Left forelimb (tissue), 1 donor: Measurements from ENCODE around the gene ERICH2.
"Not testable (repeated sequence)": the region's sequence is repeated elsewhere in the genome, so short reads cannot be mapped to it uniquely, and the experiment has no call there.

Source experiments
- DNase-seq: peaks from one replicate; pipeline ENCODE4 v3.0.0-alpha.2; 2018; ENCODE audit warnings: low spot score

The ERICH2 gene, protein sequence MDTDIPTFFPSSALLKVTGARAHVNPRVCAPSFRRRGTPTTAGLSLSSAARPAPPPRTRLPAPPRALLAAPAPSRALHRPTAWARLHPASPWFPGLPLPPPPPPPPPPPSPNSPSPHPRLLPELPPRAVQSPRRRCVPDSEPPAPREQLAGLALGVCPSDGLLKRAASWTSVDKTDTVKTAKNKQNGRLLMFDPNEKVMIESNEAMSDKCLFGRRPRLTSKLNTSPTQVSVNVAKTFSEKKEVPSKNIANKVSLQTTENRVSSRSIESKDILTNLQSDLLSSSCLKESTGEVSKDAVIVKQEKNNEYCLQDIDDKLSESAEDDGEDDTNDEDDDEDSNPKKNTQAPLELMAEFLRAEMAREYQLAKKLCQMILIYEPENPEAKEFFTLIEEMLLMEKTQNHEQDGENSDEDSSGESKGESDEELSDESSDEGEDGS

DNA sequence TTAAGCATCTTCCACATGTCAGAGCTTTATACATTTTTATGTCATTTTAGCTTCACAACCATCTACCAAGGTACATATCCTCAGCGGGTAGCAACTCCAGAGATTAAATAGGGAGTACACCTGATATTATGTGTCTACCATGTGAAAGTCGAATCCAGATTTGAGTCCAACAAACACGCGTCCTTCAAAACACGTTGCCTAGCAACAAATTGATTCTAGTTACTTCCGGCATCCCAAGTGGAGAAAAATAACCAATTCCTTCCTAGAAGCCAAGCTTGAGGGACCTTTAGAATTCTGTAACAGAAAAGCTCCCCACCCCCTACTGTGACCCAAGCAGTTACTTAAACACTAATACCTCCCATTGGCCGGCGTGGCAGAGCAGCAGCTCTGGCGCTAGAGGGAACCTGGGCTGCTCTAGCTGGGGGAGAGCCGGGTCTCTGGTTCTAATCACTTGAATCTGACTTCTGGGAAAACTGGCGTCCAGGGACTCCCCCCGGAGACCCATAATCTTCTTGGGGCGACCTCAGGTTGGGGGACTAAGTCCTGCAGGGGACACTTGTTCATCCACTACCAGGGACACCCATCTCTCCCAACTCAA is at the start of gene ERICH2:
Gene ERICH2, plus strand, starts transcription at position 371 of the 598 bp plus-strand sequence. CDS start 304 bp downstream, outside the sequence.
- no peak for DNase-seq

DNA sequence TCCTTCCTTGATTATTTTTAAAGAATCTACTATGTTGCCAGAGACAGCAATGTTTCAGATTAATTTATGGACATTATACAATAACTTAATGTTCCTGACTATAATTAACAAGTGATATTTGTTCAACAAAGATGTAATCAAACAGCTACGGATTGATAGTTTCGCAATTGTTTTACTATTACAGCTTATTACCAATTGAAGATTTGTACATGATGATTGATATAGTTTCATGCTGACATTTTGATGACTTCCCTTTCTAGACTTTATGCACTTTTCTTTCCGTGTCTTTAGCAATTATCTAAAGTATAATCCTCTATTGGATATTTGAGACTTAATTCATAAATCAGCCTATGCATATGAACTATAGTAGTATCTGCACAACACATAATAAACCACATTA is 48.5 kb upstream of the ERICH2 start:
- DNase-seq: no peak

DNA sequence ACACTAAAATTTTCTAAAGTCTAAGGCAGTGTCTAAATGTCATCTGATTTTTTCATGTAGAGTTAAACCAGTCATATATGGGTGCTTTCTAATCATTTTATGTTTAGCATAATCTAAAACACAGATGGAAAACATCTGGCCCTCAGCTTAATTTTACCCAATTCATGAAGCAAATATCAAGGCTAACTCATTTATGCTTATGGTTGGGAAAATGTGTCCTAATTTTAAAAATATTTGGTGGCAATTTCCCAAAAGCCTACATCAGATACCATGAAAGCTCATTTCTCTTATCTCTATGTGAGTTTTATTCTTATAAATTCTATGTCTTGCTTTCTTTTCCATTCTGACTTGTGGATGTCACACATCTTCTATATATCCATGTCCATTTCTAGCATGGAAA is 47.9 kb upstream of the ERICH2 start:
- no peak for DNase-seq

DNA sequence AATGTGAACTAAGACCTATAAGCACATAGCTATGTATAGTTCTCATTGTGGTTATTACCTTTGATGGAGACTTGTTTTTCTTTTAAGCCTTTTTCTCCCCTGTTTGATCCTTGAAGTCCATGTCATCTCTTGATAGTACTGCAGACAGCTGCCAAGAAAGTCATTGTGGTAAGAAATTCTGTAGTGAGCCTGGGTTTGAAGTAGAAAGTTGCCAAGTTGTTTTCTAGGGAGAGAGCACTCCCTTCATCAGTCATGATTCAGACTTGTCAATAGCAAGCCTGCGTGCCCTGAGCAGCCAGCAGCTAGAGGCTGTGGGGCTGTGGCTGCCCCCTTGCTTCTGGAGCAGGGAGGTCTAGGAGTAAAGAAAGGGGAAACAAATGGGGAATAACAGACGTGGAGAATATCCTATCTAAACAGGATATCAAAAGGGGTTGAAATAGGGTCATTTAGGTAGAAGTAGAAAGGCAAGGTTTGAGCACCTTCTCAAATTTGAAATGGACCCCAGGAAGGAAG is 46.7 kb upstream of the ERICH2 start:
- no peak for DNase-seq

DNA sequence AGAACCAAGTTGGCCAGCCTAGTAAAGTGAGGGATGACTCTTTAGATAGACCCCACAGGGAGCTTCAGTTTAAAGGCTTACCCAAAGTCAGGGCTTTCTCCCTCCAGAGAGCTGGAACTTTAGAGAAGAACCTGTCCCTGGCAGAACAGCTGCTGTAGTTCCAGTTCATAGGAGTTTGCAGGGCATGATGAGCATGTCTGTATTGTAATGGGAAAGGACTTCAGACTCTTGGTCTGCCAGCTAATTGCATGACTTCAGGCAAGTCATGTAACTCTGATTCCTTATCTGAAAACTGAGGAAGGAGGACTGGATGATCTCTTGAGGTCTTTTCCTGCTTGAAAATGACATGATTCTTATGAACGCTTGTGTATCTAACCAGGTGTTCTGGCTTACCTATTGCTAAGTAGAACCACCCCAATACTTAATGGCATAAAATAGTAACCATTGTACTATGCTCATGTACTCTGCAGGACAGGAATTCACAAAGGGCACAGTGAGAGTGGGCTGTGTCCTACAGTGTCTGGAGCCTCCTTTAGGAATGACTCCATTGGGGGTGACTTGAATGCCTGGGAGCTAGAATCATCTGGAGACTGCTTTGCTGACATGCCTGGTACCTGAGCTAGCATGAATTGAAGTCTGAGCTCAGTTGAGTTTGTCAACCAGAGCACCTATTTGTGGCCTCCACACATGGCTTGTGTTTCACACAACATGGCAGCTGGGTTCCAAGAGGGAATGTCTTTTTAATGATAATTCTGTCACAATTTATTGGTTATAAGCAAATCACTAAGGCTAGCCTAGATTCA is 36.2 kb upstream of the ERICH2 start:
- DNase-seq: no peak

DNA sequence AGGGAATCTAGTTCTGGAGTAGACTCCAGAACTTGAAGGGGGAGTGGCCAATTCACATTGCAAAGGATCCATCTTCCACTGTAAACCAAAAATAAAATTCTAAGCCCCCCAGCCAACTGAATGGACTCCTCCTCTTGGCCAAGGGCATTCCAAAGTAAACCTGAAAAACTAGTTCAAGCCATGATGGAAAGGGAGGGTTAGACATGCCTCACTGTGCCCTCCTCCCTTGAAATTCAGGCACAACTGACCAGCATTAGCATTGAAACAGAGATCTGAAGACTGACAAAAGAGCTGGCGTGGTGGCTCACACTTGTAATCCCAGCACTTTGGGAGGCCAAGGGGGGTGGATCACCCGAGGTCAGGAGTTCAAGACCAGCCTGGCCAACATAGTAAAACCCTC is 35.6 kb upstream of the ERICH2 start:
- not testable (repeated sequence) for DNase-seq

DNA sequence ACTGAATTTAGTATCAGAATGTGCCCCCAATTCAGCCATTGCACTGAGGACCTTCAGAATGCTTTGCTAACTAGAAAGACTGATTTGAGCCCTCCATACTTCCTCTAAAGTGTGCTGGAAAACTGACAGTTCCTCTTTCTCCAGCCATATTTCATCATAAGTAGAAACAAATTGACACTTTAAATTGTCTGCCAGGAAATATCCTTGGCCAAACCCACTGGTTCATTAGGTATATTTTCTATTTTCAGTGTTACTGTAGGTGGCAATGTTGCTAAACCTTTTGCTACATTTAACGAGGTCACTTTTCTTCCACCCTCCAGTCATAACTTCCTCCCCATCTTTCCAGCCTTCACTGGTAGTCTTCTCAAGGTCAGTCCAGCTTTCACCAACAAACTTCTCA is 33.5 kb upstream of the ERICH2 start:
- no peak for DNase-seq

DNA sequence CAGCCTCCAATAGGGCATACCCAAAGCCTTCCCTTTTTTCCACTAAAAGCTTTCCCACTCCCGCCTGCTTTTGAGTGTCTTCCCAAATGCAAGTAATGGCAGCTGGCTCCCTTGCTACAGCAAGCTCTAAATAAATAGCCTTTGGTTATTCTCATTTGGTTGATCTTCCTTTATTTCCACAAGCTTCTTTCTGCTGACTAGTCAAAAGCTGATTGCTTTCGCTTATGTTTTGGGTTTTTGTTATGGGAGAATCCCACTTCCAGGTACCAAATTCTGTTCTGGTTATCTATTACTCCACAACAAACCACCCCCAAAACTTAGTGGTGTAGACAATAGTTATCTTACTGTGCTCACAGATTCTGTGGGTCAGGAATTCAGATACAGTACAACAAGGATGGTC is 32.8 kb upstream of the ERICH2 start:
- DNase-seq: no peak

DNA sequence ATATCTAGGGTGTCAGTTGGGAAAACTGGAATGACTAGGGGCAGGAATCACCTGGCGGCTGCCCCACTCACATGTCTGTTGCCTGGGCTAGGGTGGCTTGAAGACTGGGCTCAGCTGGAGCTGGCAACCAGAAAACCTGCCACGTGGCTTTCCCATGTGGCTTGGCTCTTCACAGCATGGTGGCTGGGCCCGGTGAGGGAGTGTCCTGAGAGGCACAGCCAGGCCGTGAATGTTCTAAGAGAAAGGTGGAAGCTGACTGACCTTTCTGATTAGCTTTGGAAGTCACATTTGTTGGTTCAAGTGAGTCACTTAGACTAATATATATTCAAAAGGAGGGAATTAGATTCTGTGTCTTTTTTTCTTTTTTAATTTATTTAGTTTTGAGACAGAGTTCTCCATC is 32.4 kb upstream of the ERICH2 start:
- no peak for DNase-seq

DNA sequence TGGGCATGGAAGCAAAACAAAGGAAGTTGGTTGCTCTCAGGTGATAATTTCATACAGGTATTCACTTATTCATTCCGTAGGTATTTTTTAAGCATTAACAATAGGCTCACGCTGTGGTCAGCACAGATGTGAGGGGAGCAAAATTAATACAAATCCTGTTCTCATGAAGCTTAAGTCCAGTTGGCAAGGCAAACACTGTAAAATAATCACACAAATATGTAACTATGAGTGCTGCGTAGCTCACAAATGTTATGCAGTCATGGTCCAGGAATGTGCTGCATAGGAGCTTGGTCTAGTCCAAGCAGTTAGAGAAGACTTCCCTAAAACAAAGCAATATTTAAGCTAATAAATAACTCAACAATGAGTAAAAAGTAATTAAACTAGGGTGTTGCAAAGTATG is 31.1 kb upstream of the ERICH2 start:
- no peak for DNase-seq

DNA sequence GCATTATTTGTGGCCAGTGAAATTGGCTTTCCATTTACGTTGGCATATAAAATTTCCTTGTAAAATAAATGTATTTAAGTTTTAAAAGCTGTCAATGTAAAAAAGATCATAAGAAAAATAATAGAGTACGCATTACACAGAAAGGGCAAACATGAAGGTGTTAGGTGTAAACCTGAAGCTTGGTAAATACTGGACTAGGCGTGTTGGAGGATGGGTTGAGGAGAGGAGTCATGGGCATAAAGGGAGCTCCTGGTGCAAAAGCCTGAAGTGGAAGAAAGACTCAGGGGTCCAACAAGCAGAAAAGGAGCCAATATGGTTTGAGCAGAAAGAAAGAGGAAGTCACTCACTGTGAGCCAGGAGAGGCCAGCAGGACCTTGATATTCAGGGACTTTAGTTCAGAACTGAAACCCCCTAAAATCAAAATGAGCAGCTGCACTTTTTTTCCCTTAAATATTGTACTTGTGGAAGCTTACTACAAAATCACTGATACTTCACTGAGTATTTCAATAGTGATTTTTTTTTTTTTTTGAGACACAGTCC is 30.6 kb upstream of the ERICH2 start:
- DNase-seq: no peak

DNA sequence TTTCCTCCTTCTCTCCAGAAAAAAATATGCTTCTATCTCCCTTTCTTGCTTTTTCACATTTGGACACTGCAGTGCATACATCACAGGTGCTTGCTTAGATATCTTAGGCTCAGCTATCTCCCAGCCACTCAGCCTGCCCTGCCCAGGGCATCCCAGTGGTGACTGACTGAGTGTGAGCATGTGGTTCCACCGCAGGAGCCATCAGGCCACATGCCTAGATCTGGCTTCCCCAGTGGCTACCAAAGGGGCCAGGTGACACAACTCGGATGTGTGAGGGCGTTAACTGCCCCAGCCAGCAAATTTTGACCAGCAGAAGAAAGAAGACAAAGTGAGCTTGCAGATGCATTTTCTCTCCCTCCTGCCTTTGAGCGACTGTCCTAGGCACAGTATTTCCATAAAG is 29.5 kb upstream of the ERICH2 start:
- DNase-seq: no peak

DNA sequence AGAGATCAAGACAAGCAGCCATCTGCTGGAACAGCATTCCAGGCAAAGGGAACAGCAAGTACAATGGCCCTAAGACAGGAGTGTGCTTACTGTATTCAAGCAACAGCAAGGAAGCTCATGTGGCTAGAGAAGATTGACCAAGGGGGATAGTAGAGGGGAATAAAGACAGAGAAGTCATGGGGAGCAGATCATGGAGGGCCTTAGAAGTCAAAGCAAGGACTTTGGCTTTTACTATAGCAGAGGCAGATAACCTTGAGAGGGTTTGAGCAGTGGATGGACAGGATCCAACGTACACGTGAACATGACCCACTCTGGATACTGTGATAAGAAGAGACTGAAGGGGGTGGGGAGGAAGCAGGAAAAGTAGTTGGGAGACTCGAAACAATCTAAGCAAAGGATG is 28.2 kb upstream of the ERICH2 start:
- DNase-seq: no peak

DNA sequence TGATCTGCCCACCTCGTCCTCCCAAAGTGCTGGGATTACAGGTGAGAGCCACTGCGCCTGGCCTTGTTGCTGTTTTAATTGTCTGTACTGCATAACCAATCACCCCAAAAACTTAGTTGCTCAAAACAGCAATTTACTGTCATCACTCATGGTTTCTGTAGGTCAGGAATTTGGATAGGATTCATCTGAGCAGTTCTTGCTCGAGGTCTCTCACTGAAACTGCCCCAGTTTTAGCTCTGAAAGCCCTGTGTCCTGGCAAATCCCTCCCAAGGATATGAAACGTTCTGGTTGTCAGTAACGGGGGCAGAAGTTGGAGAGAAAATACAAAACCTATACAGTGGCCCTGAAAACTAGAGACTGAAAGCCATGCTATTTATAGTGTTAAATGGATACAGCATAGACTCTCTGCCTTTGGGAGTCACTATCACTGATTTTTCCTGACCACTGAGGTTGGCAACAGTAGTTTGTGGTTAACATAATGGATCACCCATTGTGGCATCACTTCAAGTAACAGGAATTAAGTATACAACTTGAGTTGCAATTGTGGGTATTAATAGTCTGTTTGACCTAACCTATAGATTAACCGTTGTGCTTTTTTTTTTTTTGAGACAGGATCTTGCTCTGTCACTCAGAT is 27.2 kb upstream of the ERICH2 start:
- no peak for DNase-seq

DNA sequence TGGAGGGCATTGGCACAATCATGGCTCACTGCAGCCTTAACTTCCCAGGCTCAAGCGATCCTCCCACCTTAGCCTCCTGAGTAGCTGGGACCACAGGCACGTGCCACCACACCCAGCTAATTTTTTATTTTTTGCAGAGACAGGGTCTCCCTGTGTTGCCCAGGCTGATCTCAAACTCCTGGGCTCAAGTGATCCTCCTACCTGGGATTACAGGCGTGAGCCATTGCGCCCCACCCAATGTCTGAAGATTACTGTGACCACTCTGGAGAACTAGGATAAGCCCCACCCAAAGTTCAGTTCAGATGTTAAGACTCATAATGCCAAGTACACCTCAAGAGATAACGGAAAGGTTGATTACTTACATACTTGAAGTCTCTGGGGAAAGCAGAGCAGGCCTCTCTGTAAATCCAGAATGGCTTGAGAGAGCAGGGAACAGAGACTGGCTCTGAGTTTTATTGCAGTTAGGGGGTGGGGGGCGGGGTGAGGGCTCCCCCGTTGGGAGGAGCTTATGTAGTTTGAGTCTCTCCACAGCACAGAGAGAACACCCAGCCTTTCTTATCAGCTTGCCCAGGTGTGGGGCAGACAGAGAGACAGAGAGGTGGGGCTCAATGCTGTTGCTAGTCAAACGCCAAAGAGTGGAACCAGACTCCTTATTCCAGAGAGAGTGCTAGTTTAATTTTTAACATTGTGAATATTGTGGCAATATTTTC is 26.5 kb upstream of the ERICH2 start:
- DNase-seq: no peak

DNA sequence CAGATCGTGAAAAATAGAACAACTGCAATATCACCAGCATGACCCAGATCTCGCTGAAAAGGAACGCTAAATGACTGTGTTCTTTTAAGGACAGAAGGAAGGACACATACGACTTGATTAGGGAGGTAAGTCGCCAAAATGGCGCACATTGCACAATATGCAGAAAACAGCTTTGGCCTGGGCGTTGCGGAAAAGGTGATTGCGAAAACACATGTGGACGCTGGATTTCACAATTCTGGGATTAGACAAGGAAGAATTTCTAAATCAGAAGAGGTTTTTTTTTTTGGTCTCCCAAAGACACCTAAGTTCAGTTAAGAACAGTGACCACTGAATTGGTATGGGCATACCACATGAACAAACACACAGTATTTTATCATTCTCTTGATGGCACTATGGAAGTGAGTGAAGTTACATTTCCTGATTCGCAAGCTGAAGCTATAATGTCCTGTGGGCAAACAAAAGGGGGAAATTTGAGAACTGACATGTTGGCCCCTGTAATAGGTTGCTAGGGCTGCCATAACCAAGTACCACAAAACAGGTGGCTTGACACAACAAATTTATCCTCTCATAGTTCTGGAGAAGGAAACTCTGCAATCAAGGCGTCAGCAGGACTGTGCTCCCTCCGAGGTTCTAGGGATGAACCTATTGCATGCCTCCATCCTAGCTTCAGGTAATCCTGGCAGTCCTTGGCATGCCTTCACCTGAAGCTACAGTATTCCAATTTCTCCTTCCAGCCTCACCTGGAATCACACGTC is 25.8 kb upstream of the ERICH2 start:
- DNase-seq: no peak

DNA sequence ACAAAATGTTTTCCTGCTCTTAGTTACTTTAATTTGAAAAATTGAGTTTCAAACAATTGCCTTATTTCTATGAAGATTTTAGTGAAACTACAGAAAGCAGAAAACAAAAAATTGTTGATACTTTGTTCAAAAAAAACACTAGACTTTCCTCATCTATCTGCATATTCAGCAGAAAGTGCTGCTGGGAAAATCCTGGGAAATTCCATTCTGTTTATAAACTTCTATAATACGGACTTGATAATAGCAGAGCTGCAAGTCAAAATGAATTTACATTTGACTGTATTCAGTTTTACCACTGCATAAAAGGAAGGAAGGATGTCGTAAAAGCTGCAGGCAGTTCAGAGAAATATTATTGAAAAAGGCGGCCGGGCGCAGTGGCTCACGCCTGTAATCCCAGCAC is 24.9 kb upstream of the ERICH2 start:
- no peak for DNase-seq

DNA sequence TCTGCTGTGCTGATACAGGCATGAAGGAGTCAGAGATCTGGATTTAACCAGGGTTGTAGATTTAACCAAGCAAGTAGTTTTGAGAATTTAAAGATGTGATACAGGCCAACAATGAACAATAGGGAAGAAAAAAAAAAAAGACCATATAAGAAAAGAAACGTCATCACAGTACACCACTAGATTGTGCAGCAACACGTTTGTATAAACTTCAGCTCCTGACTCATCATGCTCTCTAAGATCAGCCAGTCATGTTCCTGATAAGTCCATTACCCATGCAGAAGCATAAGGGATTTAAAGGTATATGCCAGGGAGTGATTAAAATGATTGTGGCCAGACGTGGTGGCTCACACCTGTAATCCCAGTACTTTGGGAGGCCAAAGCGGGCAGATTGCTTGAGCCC is 22.3 kb upstream of the ERICH2 start:
- no peak for DNase-seq

DNA sequence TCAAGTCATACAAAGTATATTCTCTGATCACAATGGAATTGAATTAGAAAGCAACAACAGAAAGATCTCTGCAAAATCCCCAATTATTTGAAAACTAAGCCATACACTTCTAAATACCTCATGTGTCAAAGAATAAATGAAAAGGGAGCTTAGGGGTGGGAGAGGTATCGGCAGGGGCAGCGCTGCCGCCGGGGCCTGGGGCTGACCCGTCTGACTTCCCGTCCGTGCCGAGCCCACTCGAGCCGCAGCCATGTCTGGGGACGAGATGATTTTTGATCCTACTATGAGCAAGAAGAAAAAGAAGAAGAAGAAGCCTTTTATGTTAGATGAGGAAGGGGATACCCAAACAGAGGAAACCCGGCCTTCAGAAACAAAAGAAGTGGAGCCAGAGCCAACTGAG is 18.6 kb upstream of the ERICH2 start:
- not testable (repeated sequence) for DNase-seq

DNA sequence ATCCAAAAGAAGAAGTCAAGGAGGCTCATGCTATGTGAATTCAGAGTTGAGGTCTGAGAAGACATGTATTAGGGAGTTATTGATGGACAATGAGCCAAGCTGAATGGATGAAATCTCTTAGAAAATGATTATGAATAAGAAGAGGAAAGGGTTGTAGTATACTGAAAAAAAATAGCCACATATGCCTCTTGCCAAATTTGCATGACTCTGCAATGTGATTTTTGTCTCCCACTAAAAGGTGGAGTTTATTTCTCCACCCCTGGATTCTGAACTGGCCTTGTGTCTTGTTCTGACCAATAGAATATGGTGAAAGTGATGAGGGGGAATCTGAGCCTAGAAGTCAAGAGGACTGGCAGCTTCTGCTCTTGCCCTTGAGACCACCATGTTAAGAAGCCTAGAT is 8.6 kb upstream of the ERICH2 start:
- no peak for DNase-seq

DNA sequence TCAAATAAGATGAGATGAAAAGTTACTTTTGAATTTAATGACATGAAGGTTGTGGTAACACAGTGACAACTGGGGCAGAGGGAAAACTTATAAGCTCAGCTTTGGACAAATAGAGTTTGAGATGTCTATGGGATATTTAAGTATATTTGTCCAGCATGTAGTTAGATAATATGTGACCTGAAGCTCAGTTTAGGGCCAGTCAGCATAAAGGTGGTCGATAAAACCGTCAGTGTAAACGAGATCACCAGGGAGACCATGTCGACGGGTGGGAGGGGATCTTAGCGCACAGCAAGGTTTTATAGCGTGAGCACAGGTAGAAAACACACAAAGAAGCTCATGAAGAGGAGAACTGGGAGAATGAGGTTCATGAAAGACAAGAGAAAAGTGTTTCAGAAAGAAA is 7.4 kb upstream of the ERICH2 start:
- no peak for DNase-seq
